Measurements from ENCODE around the gene PHKB.
"Not testable (repeated sequence)": the region's sequence is repeated elsewhere in the genome, so short reads cannot be mapped to it uniquely, and the experiment has no call there.

The PHKB gene

GRCh38 chr16:47507701-47508100 is 46.6 kb downstream of the PHKB start:
- DNase-seq (ENCODE audit: low read depth) = no peak

GRCh38 chr16:47511882-47512281 is 50.8 kb downstream of the PHKB start:
- no peak for DNase-seq (ENCODE audit: low read depth)

GRCh38 chr16:47519037-47519436 is 57.9 kb downstream of the PHKB start:
- no peak for DNase-seq (ENCODE audit: low read depth)

- DNase-seq (ENCODE audit: low read depth) = no peak
These were observed 58.4 kb downstream of the PHKB start for GRCh38 chr16:47519546-47519945.

- DNase-seq (ENCODE audit: low read depth) = no peak
These were observed 59.0 kb downstream of the PHKB start for GRCh38 chr16:47519996-47520679.

- DNase-seq (ENCODE audit: low read depth) = no peak
These were observed 62.3 kb downstream of the PHKB start for GRCh38 chr16:47523342-47524006.

- no peak for DNase-seq (ENCODE audit: low read depth)
These were observed 62.9 kb downstream of the PHKB start for GRCh38 chr16:47524007-47524405.

GRCh38 chr16:47528431-47528830 is 67.3 kb downstream of the PHKB start:
- DNase-seq (ENCODE audit: low read depth) = no peak

- no peak for DNase-seq (ENCODE audit: low read depth)
These were observed 72.7 kb downstream of the PHKB start for GRCh38 chr16:47533744-47534292.

GRCh38 chr16:47538472-47538871 is 77.3 kb downstream of the PHKB start:
- no peak for DNase-seq (ENCODE audit: low read depth)

- not testable (repeated sequence) for DNase-seq (ENCODE audit: low read depth)
These were observed 78.9 kb downstream of the PHKB start for GRCh38 chr16:47539707-47540670.

GRCh38 chr16:47541135-47541534 is 80.0 kb downstream of the PHKB start:
- not testable (repeated sequence) for DNase-seq (ENCODE audit: low read depth)

- DNase-seq (ENCODE audit: low read depth) = not testable (repeated sequence)
These were observed 83.1 kb downstream of the PHKB start for GRCh38 chr16:47544255-47544654.

- not testable (repeated sequence) for DNase-seq (ENCODE audit: low read depth)
These were observed 90.1 kb downstream of the PHKB start for GRCh38 chr16:47551185-47551584.

GRCh38 chr16:47551767-47552166 is 90.6 kb downstream of the PHKB start:
- DNase-seq (ENCODE audit: low read depth) = not testable (repeated sequence)

GRCh38 chr16:47553853-47554564 is 92.9 kb downstream of the PHKB start:
- no peak for DNase-seq (ENCODE audit: low read depth)

- not testable (repeated sequence) for DNase-seq (ENCODE audit: low read depth)
These were observed 93.5 kb downstream of the PHKB start for GRCh38 chr16:47554587-47554986.

GRCh38 chr16:47561286-47561685 is 100.2 kb downstream of the PHKB start:
- DNase-seq (ENCODE audit: low read depth) = no peak

GRCh38 chr16:47562366-47562765 is 101.2 kb downstream of the PHKB start:
- DNase-seq (ENCODE audit: low read depth) = no peak

- no peak for DNase-seq (ENCODE audit: low read depth)
These were observed 104.3 kb downstream of the PHKB start for GRCh38 chr16:47565454-47565853.

GRCh38 chr16:47567321-47567720 is 106.2 kb downstream of the PHKB start:
- DNase-seq (ENCODE audit: low read depth) = no peak

GRCh38 chr16:47568351-47568750 is 107.2 kb downstream of the PHKB start:
- DNase-seq (ENCODE audit: low read depth) = no peak
